Neural crest cell (in vitro differentiated cells): ENCODE data around the gene PCP4L1. TPM values are rescaled to one million over a fixed set of nuclear protein-coding genes. Genes with fewer than 3 reads are reported as not detected.

Experiments used
- DNase-seq: peaks from one replicate; pipeline ENCODE4 v3.0.0; 2021; ENCODE audit warnings: low read depth, mixed read lengths, low spot score
- H3K27ac Mint-ChIP-seq: one replicate; pipeline ENCODE4 v1.8.0; 2021; ENCODE audit warnings: mild to moderate bottlenecking, mixed read lengths; ENCODE audit not compliant: unreplicated experiment
- H3K27me3 Mint-ChIP-seq: 2 replicates; pipeline ENCODE4 v1.8.0; 2021; ENCODE audit warnings: low read depth, mild to moderate bottlenecking, mixed read lengths
- H3K36me3 Mint-ChIP-seq: 2 replicates; pipeline ENCODE4 v1.8.0; 2021; ENCODE audit warnings: low read depth, mild to moderate bottlenecking, mixed read lengths
- H3K4me1 Mint-ChIP-seq: 2 replicates; pipeline ENCODE4 v1.8.0; 2021; ENCODE audit warnings: mixed read lengths
- H3K4me3 Mint-ChIP-seq: one replicate; pipeline ENCODE4 v1.8.0; 2021; ENCODE audit warnings: mild to moderate bottlenecking, mixed read lengths
- H3K9me3 Mint-ChIP-seq: 2 replicates; pipeline ENCODE4 v1.8.0; 2021; ENCODE audit warnings: mixed read lengths
- total RNA-seq: library from RNA; stranded (reverse); gene quantifications from 2 replicates; pipeline ENCODE4 v1.2.1, GENCODE V29; 2021
- TF ChIP-seq, protein P1 (sequence below): fragments of 200-600 bp; sonication (generic); conservative IDR thresholded peaks from 2 replicates; pipeline ENCODE4 v1.5.0; 2021; ENCODE audit warnings: antibody characterized with exemption, mild to moderate bottlenecking

PCP4L1 gene
- total RNA-seq, 1 donor from 2014 or later = 0.16 TPM

DNA sequence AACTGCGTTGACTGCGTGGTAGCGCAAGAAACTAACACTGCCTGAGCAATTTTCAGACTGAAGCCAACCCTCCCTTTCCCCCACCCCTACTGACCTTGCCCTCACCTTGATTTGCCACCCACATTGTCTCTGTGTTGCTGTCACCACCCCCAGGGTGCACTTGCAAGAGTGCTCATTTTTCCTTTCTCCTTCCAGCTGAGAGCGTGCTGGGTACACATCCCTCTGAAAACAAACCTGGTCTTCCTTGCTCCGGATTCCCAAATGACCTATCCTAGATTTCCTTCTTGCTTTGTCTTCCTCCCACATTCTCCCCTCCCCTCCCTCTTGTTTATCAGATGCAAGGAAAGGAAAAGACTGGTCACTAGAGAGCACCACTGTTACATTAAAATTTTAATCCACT lies 27.0 kb downstream of the PCP4L1 start:
- no peak for DNase-seq
- Mint-ChIP-seq H3K4me3 (no peak overlapping the region), H3K27me3 (peaks cover 43% of the 10 kb centered on the region), H3K36me3 (peaks cover 6% of the 10 kb centered on the region), H3K9me3 (peaks cover 3% of the 10 kb centered on the region), H3K27ac (no peak overlapping the region), H3K4me1 (no peaks in the 10 kb centered on the region)
- TF ChIP-seq, protein P1, sequence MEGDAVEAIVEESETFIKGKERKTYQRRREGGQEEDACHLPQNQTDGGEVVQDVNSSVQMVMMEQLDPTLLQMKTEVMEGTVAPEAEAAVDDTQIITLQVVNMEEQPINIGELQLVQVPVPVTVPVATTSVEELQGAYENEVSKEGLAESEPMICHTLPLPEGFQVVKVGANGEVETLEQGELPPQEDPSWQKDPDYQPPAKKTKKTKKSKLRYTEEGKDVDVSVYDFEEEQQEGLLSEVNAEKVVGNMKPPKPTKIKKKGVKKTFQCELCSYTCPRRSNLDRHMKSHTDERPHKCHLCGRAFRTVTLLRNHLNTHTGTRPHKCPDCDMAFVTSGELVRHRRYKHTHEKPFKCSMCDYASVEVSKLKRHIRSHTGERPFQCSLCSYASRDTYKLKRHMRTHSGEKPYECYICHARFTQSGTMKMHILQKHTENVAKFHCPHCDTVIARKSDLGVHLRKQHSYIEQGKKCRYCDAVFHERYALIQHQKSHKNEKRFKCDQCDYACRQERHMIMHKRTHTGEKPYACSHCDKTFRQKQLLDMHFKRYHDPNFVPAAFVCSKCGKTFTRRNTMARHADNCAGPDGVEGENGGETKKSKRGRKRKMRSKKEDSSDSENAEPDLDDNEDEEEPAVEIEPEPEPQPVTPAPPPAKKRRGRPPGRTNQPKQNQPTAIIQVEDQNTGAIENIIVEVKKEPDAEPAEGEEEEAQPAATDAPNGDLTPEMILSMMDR = no peak

DNA sequence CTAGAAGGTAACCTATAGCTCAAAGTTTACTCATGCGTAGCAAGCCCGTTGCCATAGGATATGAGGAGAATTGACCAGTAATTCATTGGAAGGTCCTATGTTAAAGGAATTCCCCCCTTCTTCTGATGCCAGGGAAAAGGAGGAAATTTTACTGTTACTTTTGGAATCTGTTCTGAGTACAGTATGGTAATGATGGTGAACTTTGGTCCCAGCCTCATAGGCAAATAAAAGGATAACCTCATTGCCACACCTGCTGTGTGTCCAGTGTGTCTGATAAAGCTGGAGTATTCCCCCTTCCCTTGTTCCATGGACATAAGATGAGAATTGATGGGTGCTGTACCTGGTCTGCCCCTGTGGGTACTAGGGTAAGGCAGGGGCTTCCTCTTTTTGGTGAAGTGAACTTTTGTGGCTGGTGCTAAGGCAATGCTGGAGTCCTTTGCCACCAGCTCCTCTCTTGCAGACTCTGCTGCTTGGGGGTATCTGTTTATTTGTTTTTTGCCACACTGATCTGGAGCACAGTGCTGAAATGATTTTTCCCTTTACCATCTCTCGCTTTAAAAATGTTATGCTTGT lies 29.0 kb downstream of the PCP4L1 start:
- no peak for DNase-seq
- Mint-ChIP-seq H3K27me3 (peaks cover 41% of the 10 kb centered on the region), H3K4me1 (peaks cover 5% of the 10 kb centered on the region), H3K4me3 (no peak overlapping the region), H3K9me3 (peaks cover 3% of the 10 kb centered on the region), H3K36me3 (peaks cover 5% of the 10 kb centered on the region), H3K27ac (no peak overlapping the region)
- TF ChIP-seq, protein P1 = no peak

DNA sequence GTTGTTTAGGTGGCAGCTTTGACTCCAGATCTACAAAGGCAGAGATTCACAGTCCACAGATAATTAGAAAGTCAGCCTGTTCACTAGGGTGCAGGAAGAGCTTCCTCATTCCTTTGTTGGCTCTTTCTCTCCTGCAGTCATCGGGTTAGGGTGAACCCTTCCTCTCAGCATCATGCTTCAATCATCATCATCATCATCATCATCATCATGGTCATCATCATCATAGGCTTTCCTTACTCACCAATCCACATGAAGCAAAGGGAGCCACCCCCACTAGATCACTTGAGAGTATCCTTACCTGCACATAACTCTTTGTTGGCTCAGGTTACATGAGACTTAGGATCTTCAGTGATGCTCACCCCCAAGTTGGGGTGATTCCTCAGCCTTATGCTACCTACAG lies 32.2 kb downstream of the PCP4L1 start:
- no peak overlapping the region for H3K27ac Mint-ChIP-seq
- H3K27me3 Mint-ChIP-seq = peaks cover 12% of the 10 kb centered on the region
- H3K4me3 Mint-ChIP-seq = no peak overlapping the region
- H3K4me1 Mint-ChIP-seq = peaks cover 5% of the 10 kb centered on the region
- H3K36me3 Mint-ChIP-seq = no peaks in the 10 kb centered on the region
- no peaks in the 10 kb centered on the region for H3K9me3 Mint-ChIP-seq
- TF ChIP-seq, protein P1 = no peak
- no peak for DNase-seq

DNA sequence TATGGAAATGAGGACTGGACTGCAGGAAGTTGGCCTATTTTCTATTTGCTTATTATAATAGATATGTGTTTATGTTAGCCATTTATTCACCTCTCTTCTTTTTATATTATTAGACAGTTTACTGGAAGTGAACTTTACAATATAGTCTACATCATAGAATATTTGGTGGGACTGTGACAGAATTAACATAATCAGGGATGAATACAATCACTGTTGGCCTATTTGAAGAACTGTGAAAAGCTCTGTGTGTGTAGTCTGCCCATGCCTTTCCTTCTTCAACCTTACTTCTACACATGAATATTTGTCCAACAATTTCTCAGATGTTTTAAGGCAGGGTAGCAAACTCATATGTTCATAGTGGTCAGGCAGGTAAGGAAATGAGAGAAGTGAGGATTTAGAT lies 38.9 kb downstream of the PCP4L1 start:
- Mint-ChIP-seq H3K4me3 (no peak overlapping the region), H3K27ac (no peak overlapping the region), H3K36me3 (peaks cover 2% of the 10 kb centered on the region), H3K4me1 (peaks cover 5% of the 10 kb centered on the region), H3K27me3 (no peaks in the 10 kb centered on the region), H3K9me3 (no peaks in the 10 kb centered on the region)
- TF ChIP-seq, protein P1 = no peak
- DNase-seq = no peak

DNA sequence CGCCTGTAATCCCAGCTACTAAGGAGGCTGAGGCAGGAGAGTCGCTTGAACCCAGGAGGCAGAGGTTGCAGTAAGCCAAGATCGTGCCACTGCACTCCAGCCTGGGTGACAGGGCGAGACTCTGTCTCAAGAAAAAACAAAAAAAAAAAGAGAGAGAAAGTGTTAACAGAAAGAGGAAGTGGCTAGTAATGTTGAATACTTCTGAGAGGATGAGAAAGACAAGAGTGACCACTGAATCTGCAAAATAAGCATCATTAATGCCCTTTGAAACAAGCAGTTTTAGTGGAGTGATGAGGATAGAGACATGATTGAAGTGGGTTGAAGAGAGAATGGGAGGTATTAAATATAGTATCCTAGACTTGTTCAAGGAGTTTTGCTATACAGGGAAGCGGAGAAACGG lies 39.6 kb downstream of the PCP4L1 start:
- Mint-ChIP-seq H3K36me3 (peaks cover 2% of the 10 kb centered on the region), H3K27me3 (no peaks in the 10 kb centered on the region), H3K4me3 (no peak overlapping the region), H3K9me3 (no peaks in the 10 kb centered on the region), H3K4me1 (peaks cover 5% of the 10 kb centered on the region), H3K27ac (no peak overlapping the region)
- TF ChIP-seq, protein P1 = no peak
- no peak for DNase-seq
